Measurements from ENCODE around the gene LRP2BP.
A peak's percentile ranks its signal among the peaks of the same experiment; 100 is the strongest.

LRP2BP gene
- 0.39 to 12.7 (median 1.1) reads per million in 3 experiments for total RNA-seq

DNA sequence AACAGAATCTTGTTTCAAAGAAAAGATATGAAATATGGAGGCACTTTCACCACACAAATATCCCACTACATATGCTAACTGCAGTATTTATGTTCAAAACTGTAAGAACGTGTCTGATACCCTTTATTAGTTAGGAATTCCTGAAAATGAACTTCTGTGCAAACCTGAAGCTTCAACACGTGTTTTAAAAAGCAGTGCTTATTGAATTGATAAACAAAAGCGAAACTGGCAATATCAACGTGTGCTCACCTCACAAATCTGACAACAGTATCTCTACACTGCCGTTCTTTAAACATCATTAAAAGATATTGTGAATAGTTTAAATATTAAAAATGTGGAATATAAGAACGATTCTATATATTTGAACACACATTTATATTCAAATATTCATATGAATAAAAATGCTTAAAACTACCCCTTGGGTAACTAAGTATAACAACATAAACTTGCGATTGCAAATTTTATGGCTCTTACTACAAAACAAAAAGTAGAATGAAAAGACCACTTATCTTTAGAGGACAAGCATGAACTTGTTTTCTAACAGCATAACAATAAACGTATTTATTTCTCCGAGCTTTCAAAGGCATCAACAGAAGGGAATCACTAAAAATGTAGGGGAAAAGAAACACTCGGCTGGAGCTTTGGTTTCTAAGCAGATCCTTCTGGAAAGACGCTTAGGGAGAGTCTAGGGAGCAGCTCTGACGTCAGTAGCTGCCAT is at the start of gene LRP2BP:
TSS of gene LRP2BP (minus strand) at position 687 of the 718 bp plus-strand sequence. CDS start 17,738 bp downstream, outside the sequence.
- DNase-seq, result peak; percentile 21

- no peak for DNase-seq
Measured at GRCh38 chr4:185445209-185445608, 49.5 kb upstream of the LRP2BP start.

DNA sequence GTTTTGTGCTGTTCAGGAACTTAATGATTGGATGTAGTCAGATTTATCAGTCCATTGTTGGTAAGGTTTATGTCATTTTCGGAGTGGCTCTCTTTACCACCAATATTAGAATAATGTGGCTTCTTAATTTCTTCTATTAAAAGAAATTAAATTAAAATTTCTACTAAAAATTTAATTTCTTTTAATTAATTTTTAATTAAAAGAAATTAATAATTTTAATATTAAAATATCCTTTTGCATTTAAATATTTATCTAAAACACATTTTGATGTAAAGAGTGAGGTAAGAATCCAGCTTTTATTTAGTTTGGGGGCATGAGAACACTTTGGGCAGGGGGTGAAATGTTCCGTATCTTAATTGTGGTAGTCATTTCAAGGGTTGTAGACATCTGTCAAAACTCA is 45.8 kb upstream of the LRP2BP start:
- no peak for DNase-seq

GRCh38 chr4:185437809-185438208 is 42.1 kb upstream of the LRP2BP start:
- DNase-seq, result no peak

GRCh38 chr4:185435466-185435865 is 39.7 kb upstream of the LRP2BP start:
- no peak for DNase-seq

DNA sequence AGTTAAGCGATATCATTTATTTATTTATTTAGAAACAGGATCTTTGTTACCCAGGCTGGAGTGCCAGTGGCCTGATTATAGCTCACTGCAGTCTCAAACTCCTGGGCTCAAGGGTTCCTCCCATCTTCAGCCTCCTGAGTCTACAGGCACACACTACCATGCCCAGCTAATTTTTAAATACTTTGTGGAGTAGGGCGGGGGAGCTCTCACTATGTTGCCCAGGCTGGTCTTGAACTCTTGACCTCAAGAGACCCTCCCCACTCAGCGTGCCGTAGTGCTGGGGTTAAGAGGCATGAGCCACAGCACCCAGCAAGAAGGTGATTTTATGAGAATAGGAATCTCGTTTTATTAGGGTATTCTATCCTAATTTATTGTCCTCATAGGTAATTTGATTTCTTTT is 33.9 kb upstream of the LRP2BP start:
- no peak for DNase-seq

- DNase-seq, result no peak
Measured at GRCh38 chr4:185426960-185427688, 31.4 kb upstream of the LRP2BP start.

GRCh38 chr4:185425647-185426352 is 30.1 kb upstream of the LRP2BP start, which contains the start of gene UFSP2:
Gene UFSP2 (minus strand): TSS chr4:185425964. CDS start chr4:185425868, 96 bp downstream.
- DNase-seq, result peak; percentile 92

GRCh38 chr4:185424905-185425646 is 29.4 kb upstream of the LRP2BP start:
- DNase-seq, result no peak

- DNase-seq, result no peak
Measured at GRCh38 chr4:185421366-185422124, 25.8 kb upstream of the LRP2BP start.

GRCh38 chr4:185416955-185417354 is 21.2 kb upstream of the LRP2BP start:
- DNase-seq, result no peak

DNA sequence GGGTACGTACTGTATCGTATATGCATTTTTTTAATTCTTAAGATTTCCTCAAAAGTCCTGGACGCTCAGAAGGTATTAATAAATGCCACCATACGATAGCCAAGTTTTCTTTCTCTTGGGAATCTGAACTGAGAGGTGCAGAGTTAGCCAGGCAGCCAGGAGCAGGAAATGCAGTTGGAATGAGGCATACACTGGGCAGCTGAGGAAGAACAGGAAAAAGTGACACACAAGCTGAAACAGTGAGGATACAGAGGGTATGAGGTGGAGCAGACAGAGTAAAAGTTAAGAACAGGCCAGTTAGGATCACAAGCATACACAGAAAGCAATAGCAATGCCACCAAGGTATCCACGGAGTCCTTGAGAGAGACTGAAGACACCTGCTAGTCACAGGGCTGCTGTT is 16.7 kb upstream of the LRP2BP start:
- DNase-seq, result no peak

DNA sequence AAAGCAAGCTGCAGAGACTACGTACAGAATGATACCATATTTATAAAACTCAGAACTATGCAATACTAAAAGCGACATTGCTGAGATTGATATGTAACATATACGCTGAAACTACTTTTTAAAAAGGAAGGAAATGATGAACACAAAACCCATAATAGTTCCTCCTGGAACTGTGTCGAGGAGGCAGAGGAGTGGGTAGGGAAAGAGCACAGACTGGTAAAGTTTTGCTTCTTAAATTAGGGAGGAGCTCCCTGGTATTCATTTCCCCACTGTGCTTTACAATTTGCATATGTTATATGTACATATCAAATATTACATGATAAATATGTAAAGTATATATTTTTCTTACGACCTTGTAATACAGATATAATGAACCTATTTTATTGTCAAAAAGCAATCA is 16.1 kb upstream of the LRP2BP start:
- DNase-seq, result no peak

DNA sequence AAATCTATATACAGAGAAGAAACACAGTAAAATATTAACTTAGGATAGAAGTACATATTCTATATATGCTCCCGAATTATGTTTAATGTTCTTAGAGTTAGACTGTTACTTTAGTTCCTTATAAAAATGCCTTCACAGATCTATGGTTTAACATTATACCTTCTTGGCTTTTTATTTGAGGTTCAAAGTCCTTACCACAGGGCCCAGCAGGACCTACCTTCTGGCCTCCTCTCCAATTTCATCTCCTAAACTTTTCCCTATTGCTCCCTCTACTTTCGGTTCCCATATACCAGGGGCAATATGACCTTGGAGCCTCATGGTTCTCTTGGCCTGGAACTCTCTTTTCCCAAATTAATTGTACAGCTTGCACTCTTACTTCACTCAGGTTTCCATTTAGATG is 12.7 kb upstream of the LRP2BP start:
- DNase-seq, result no peak

GRCh38 chr4:185405296-185405999 is 9.7 kb upstream of the LRP2BP start:
- DNase-seq, result no peak

DNA sequence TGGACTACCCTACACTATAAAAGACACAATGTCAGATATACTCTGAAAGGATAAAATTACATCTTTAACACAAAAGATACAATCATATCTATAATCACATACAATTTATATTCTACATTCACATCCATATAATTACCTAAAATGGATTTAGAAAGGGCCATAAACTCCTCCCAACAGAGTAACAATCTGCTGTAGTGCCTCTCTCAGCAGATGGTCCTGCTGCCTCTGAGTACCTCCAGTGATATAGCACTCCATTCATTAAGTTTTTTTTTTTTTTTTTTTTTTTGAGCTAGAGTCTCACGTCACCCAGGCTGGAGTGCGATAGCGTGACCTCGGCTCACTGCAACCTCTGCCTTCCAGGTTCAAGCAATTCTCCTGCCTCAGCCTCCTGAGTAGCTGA is 8.3 kb upstream of the LRP2BP start:
- DNase-seq, result no peak

GRCh38 chr4:185399466-185399865 is 3.7 kb upstream of the LRP2BP start:
- no peak for DNase-seq

- DNase-seq, result no peak
Measured at GRCh38 chr4:185398618-185399017, 2.9 kb upstream of the LRP2BP start.

- no peak for DNase-seq
Measured at GRCh38 chr4:185396724-185397385, 1.1 kb upstream of the LRP2BP start, which contains the start of gene ANKRD37. Gene ANKRD37 (plus strand): TSS chr4:185396841. CDS start chr4:185396924, 83 bp downstream.

DNA sequence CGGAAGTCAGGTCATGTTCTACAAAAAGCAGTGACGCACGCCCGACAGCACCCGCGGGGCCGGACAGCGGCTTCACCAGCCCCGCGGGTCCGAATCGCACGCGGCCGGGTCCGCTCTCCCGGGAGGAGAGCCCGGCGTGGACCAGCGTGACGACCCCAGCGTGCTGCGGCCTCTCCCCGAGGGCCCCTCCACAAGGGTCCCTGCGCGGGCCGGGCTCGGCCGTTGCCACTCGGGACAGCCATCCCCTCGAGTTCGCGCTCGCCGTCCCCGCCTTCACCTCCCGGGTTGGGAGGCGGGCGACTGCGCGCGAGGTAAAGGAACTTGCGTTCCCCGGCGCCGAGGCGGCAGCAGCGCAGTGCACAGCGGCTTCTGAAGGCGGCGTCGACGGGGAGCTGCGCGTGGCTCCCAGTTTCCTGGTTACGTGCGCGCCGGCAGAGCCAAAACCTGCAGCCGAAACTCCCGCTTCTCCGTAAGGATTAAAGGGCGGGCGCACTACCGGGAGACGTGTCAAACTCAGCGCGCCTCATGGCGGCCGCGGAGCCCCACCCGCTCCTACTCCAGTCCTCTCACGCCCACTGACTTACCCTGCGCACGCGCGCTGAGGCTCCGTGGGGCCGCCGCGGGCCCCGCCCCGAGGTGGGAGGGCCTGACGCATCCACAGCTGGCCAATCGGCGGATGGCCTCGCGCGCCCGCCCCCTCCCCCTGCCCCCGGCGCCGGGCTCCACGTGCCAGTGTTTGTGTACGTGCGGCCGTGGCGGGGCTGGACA is 416 bp upstream of the LRP2BP start:
- DNase-seq, result peak; percentile 97

Measured in central memory CD4-positive, alpha-beta T cell (primary cell).